Thymus (tissue), 11 donors: ENCODE measurements around the gene GSDME. TPM values are rescaled to one million over a fixed set of nuclear protein-coding genes. Genes with fewer than 3 reads are reported as not detected.

Source experiments
- DNase-seq, 9 donors: peaks; one replicate each; pipeline ENCODE4 v3.0.0-alpha.2; 2013; ENCODE audit warnings: low spot score in 9 of 9, low read depth in 6 of 9, missing footprints in 1 of 9
- H3K27ac ChIP-seq, 2 donors: one replicate each; pipeline ENCODE4 v1.5.1; 2013; ENCODE audit warnings: control low read depth in 1 of 2, low read depth in 1 of 2, low read length in 1 of 2, mild to moderate bottlenecking in 1 of 2, moderate library complexity in 1 of 2
- H3K27me3 ChIP-seq, 2 donors: one replicate each; pipeline ENCODE4 v1.5.1; 2013; ENCODE audit warnings: low read length in 1 of 2; ENCODE audit not compliant: control insufficient read depth in 2 of 2, insufficient read depth in 1 of 2
- H3K36me3 ChIP-seq, 2 donors: one replicate each; pipeline ENCODE4 v1.5.1; 2013; ENCODE audit warnings: low read length in 1 of 2, mild to moderate bottlenecking in 1 of 2, moderate library complexity in 1 of 2; ENCODE audit not compliant: control insufficient read depth in 2 of 2, insufficient read depth in 2 of 2
- H3K4me1 ChIP-seq, 2 donors: one replicate each; pipeline ENCODE4 v1.5.1; 2013; ENCODE audit warnings: low read length in 2 of 2; ENCODE audit not compliant: control insufficient read depth in 2 of 2, insufficient read depth in 2 of 2
- H3K4me3 ChIP-seq, 2 donors: one replicate each; pipeline ENCODE4 v1.5.1; 2013; ENCODE audit warnings: low read length in 2 of 2, control low read depth in 1 of 2, mild to moderate bottlenecking in 1 of 2
- H3K9me3 ChIP-seq, 2 donors: one replicate each; pipeline ENCODE4 v1.5.1; 2013; ENCODE audit warnings: low read length in 1 of 2, mild to moderate bottlenecking in 1 of 2; ENCODE audit not compliant: control insufficient read depth in 2 of 2, insufficient read depth in 1 of 2
- WGBS: extraction: QIAGEN DNeasy Blood & Tissue Kit; methylation state at CpG from one replicate; pipeline ENCODE4 v1.1.7; 2013; 5-methylcytosine and 5-hydroxymethylcytosine counted together
- polyA plus RNA-seq: library from polyadenylated mRNA; stranded (reverse); fragments of 200-250 nt; gene quantifications from one replicate; pipeline ENCODE4 v1.2.3, GENCODE V29; 2013
- total RNA-seq: library from RNA; stranded (reverse); fragments of 120-200 nt; gene quantifications from one replicate; pipeline ENCODE4 v1.2.4, GENCODE V29; 2013
- donor health status: healthy.

The GSDME gene
- total and polyA plus RNA-seq, 2 donors: 1.9 to 10.7 TPM

GRCh38 chr7:24751484-24751883 is 5.8 kb downstream of the GSDME start:
- H3K36me3 ChIP-seq: no peaks in the 10 kb centered on the region
- peaks cover 2 to 12% of the 10 kb centered on the region in 2 donors for H3K27me3 ChIP-seq
- WGBS: 99% methylated on average over 1 of the region's 1 CpG
- H3K27ac ChIP-seq: no peak overlapping the region
- no peaks in the 10 kb centered on the region for H3K9me3 ChIP-seq
- DNase-seq: no peak
- no peak overlapping the region for H3K4me3 ChIP-seq
- H3K4me1 ChIP-seq: peaks cover under 1 to 4% of the 10 kb centered on the region in 2 donors

- Histone ChIP-seq H3K36me3 (no peaks in the 10 kb centered on the region), H3K4me1 (no peaks in the 10 kb centered on the region), H3K9me3 (no peaks in the 10 kb centered on the region), H3K27me3 (peaks cover 0 to 4% of the 10 kb centered on the region in 2 donors), H3K4me3 (no peak overlapping the region), H3K27ac (no peak overlapping the region)
- 98% methylated on average over 3 of the region's 3 CpGs for WGBS
- no peak for DNase-seq
Measured at GRCh38 chr7:24750441-24751055, 6.7 kb downstream of the GSDME start.

GRCh38 chr7:24748521-24748920 is 8.7 kb downstream of the GSDME start:
- WGBS: 96% methylated on average over 2 of the region's 2 CpGs
- H3K36me3 ChIP-seq: no peaks in the 10 kb centered on the region
- H3K27me3 ChIP-seq: no peaks in the 10 kb centered on the region
- no peaks in the 10 kb centered on the region for H3K4me1 ChIP-seq
- DNase-seq: no peak
- no peaks in the 10 kb centered on the region for H3K9me3 ChIP-seq
- no peak overlapping the region for H3K4me3 ChIP-seq
- no peak overlapping the region for H3K27ac ChIP-seq

GRCh38 chr7:24745355-24745754 is 11.9 kb downstream of the GSDME start:
- Histone ChIP-seq H3K9me3 (no peaks in the 10 kb centered on the region), H3K27me3 (no peaks in the 10 kb centered on the region), H3K4me1 (no peaks in the 10 kb centered on the region), H3K36me3 (no peaks in the 10 kb centered on the region), H3K27ac (no peak overlapping the region), H3K4me3 (no peak overlapping the region)
- no peak for DNase-seq

GRCh38 chr7:24743471-24743870 is 13.8 kb downstream of the GSDME start:
- 97% methylated on average over 6 of the region's 6 CpGs for WGBS
- Histone ChIP-seq H3K36me3 (no peaks in the 10 kb centered on the region), H3K27me3 (no peaks in the 10 kb centered on the region), H3K4me1 (no peaks in the 10 kb centered on the region), H3K4me3 (no peak overlapping the region), H3K9me3 (no peaks in the 10 kb centered on the region), H3K27ac (no peak overlapping the region)
- DNase-seq: no peak

DNA sequence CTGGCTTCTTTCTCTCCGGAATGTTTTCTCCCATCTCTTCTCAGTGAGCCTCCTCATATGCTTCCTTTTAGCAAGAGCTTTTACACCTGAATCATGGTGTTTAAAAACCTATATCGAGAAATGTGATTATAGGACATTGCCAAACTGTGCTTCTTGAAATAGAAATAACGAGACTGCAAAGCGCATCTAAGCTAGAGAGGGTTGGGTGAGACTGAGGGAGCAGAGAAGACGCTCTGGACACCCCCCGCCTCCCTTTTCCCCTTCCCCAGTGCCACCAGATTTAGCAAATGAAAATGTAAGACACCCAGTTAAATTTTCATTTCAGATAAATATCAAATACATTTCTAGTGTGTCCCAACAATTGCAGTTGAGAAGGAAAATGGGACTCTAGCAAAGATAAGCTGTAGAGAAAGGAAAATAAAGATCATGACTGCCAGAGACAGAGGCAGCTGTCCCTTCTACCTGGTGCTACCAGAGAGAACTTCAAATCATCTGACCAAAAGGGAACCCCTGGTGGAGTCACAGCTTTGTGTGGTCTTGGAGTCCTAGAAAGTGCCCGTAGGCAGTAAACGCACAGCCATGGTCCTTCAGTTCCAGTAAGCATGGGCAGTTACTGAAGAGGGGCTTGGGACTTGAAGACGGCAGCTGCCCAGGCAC is 14.6 kb downstream of the GSDME start:
- H3K4me1 ChIP-seq: no peaks in the 10 kb centered on the region
- no peaks in the 10 kb centered on the region for H3K27me3 ChIP-seq
- no peak overlapping the region for H3K4me3 ChIP-seq
- no peaks in the 10 kb centered on the region for H3K9me3 ChIP-seq
- DNase-seq: no peak
- no peaks in the 10 kb centered on the region for H3K36me3 ChIP-seq
- WGBS: 97% methylated on average over 9 of the region's 9 CpGs
- H3K27ac ChIP-seq: no peak overlapping the region

DNA sequence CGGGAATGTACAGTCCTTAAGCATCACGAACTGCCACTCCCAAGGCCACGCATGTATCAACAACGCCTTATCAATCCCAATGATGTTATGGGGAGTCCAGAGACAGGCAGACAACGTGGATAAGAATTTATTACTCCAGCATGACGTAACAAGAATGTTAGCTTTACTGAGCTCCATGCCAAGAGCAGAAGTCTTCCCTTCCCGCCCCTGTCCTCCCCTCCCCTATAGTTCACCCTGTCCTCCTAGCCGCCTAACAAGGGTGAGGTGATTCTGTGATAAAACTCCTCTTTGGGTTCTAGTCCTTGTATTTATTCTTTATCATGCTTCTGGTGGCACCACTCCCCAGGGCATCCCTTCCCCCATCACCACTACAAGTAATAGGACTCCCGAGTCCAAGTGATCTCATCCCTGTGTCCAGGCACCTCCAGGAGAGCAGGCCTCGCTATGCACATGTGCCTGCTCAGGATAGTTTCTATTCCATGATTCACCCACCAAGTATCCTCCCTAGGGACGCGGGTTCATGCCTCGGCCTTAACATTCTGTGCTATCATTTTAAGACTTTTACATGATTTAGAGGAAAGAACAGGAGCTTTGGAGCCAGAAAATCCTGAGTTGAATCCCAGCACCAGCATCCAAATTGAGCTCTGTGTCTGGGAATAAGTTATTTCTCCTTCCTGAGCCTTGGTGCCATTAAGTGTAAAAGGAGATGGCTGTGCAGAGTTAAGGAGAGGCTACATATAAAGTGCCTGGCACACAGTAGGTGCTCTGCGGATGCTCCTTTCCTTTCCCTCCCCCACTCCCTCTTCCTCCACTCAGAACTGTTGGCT is 15.4 kb downstream of the GSDME start:
- Histone ChIP-seq H3K4me1 (no peaks in the 10 kb centered on the region), H3K4me3 (no peak overlapping the region), H3K9me3 (no peaks in the 10 kb centered on the region), H3K27ac (no peak overlapping the region), H3K36me3 (no peaks in the 10 kb centered on the region), H3K27me3 (no peaks in the 10 kb centered on the region)
- WGBS: 96% methylated on average over 14 of the region's 14 CpGs
- no peak for DNase-seq

- Histone ChIP-seq H3K9me3 (no peaks in the 10 kb centered on the region), H3K36me3 (no peaks in the 10 kb centered on the region), H3K4me3 (no peak overlapping the region), H3K27me3 (no peaks in the 10 kb centered on the region), H3K27ac (no peak overlapping the region), H3K4me1 (no peaks in the 10 kb centered on the region)
- no peak for DNase-seq
- 97% methylated on average over 9 of the region's 9 CpGs for WGBS
Measured at GRCh38 chr7:24740871-24741270, 16.4 kb downstream of the GSDME start.

DNA sequence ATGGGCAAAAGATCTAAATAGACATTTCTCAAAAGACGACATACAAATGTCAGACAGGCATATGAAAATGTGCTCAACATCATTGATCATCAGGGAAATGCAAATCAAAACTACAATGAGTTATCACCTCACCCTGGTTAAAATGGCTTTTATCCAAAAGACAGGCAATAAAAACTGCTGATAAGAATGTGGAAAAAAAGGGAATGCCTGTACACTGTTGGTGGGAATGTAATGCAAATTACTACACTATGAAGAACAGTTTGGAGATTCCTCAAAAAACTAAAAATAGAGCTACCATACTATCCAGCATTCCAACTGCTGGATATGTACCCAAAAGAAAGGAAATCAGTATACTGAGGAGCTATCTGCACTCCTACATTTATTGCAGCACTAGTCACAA is 18.0 kb downstream of the GSDME start:
- 96% methylated on average over 1 of the region's 1 CpG for WGBS
- no peak overlapping the region for H3K4me3 ChIP-seq
- no peak overlapping the region for H3K27ac ChIP-seq
- H3K27me3 ChIP-seq: no peaks in the 10 kb centered on the region
- DNase-seq: no peak
- no peaks in the 10 kb centered on the region for H3K36me3 ChIP-seq
- no peaks in the 10 kb centered on the region for H3K9me3 ChIP-seq
- no peaks in the 10 kb centered on the region for H3K4me1 ChIP-seq
